Pancreas (tissue), 10 donors: Measurements from ENCODE around the gene CNGA3. TPM values are rescaled to one million over a fixed set of nuclear protein-coding genes. Genes with fewer than 3 reads are reported as not detected.

ENCODE experiments used
- ATAC-seq, 4 donors: fragments of 200-7000 bp; cut with Tn5 transposase; one replicate each; pipeline versions ENCODE4 v1.8.0 to v1.9.1; 2020; ENCODE audit warnings: mild to moderate bottlenecking in 4 of 4, moderate library complexity in 4 of 4
- DNase-seq, 6 donors: peaks; one replicate each; pipeline ENCODE4 v3.0.0-alpha.2; 2020
- FAIRE-seq: peaks from 2 replicates; lab custom pipeline; 2012; peaks lifted over from hg19 to GRCh38; lab: Jason Lieb, UNC
- H3K27ac ChIP-seq, 4 donors: fragments of 200-600 bp; sonication (generic); 1 replicate in 3 of 4; 2 replicates in 1 of 4; pipeline versions ENCODE4 v1.5.0 to v1.8.0; 2020
- H3K27me3 ChIP-seq, 4 donors: fragments of 200-600 bp; one replicate each; pipeline ENCODE4 v1.8.0; 2021
- H3K36me3 ChIP-seq, 3 donors: fragments of 200-600 bp; sonication (generic) in 1 of 3; one replicate each; pipeline versions ENCODE4 v1.5.0 to v1.8.0; 2020 to 2021
- H3K4me1 ChIP-seq, 3 donors: fragments of 200-600 bp; one replicate each; pipeline ENCODE4 v1.8.0; 2021
- H3K4me3 ChIP-seq, 4 donors: fragments of 200-600 bp; sonication (generic) in 2 of 4; one replicate each; pipeline versions ENCODE4 v1.5.0 to v1.8.0; 2020 to 2021
- H3K9me3 ChIP-seq, 4 donors: fragments of 200-600 bp; one replicate each; pipeline ENCODE4 v1.8.0; 2021
- WGBS, 2 donors: extraction: QIAGEN DNeasy Blood & Tissue Kit; methylation state at CpG; one replicate each; pipeline ENCODE4 v1.1.7; 2013; 5-methylcytosine and 5-hydroxymethylcytosine counted together
- intact Hi-C, 3 donors: fragments of 100-400 bp; cut with DNase I; formaldehyde crosslinking; loops; one replicate each; pipeline versions ENCODE4 v1.11.1 to v1.14.2; 2022
- polyA plus RNA-seq, 2 donors: library from polyadenylated mRNA; stranded (reverse); fragments of 200-250 nt; gene quantifications; one replicate each; pipeline ENCODE4 v1.2.3, GENCODE V29; 2013
- total RNA-seq, 6 donors: library from RNA; stranded (reverse); fragmentation: NEBNext Ultra II Directional in 4 of 6; extraction: Animal tissue kit (Norgen Biotek cat#: 25700) in 4 of 6; gene quantifications; one replicate each; pipeline versions ENCODE4 v1.2.1 to v1.2.4, GENCODE V29; 2021 to 2023
- TF ChIP-seq, protein P1 (sequence below), 4 donors: fragments of 200-600 bp; sonication (generic) in 3 of 4; IDR thresholded peaks; one replicate each; pipeline versions ENCODE4 v1.5.0 to v1.8.0; 2021; ENCODE audit warnings: antibody characterized with exemption in 4 of 4
- donor health status: healthy with polysubstance abuse.
- donor health status: DM: no; HTN: no; CAD: no; lungs with moderate emphysema.
- donor health status: DM: no; HTN: no; CAD: no.
- donor health status: control.
- donor health status: control.
- donor health status: Bipolar disorder and iron deficiency.
- donor health status: DM: yes; HTN: yes; CAD: no.
- donor health status: DM: no; HTN: no; CAD: no.
- donor health status: DM: no; HTN: no; CAD: no.
- donor health status: DM: yes; HTN: yes; CAD: no.

Gene CNGA3
- total and polyA plus RNA-seq, 8 donors, result 0.09 to 1.5 (median 0.28) TPM

DNA sequence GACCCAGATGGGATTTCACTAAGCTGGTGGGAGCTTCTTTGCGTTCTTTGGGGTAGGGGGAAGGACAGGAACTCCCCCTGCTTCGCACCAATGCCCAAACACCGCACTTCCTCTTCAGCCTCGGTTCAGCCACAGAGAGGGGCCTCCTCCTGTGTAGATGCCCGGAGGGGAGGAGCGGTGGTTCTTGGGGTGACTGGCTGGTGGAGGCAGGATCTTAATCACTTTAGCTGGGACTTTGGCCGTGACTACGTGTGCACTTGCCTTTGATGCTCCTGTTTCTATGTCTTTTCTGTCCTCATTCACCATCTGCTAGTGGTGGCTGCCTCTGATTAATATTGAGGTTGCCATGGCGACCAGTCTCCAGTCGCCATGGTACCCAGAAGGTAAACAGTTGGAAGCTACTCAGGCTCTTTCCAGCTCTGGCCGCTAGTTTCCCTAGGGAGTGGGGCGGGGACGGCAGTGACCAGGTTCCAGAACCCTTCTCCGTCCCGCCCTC, 1.9 kb downstream of the CNGA3 start:
- 6 to 9% methylated on average over 15 of the region's 15 CpGs for WGBS, 2 donors
- Histone ChIP-seq H3K4me3 (no peak overlapping the region), H3K36me3 (no peaks in the 10 kb centered on the region), H3K27me3 (peaks cover 0 to 20% (median 2%) of the 10 kb centered on the region in 4 donors), H3K4me1 (no peaks in the 10 kb centered on the region), H3K9me3 (no peaks in the 10 kb centered on the region), H3K27ac (no peak overlapping the region)
- intact Hi-C loops, result no loop called here
- TF ChIP-seq, protein P1, sequence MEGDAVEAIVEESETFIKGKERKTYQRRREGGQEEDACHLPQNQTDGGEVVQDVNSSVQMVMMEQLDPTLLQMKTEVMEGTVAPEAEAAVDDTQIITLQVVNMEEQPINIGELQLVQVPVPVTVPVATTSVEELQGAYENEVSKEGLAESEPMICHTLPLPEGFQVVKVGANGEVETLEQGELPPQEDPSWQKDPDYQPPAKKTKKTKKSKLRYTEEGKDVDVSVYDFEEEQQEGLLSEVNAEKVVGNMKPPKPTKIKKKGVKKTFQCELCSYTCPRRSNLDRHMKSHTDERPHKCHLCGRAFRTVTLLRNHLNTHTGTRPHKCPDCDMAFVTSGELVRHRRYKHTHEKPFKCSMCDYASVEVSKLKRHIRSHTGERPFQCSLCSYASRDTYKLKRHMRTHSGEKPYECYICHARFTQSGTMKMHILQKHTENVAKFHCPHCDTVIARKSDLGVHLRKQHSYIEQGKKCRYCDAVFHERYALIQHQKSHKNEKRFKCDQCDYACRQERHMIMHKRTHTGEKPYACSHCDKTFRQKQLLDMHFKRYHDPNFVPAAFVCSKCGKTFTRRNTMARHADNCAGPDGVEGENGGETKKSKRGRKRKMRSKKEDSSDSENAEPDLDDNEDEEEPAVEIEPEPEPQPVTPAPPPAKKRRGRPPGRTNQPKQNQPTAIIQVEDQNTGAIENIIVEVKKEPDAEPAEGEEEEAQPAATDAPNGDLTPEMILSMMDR (IDR thresholded peaks at IDR 0.05), result no peak
- peak in 1 of 6 donors; percentile 17 for DNase-seq
- peak in 3 of 4 donors; percentile 41 to 80 (median 77) for ATAC-seq
- no peak for FAIRE-seq

DNA sequence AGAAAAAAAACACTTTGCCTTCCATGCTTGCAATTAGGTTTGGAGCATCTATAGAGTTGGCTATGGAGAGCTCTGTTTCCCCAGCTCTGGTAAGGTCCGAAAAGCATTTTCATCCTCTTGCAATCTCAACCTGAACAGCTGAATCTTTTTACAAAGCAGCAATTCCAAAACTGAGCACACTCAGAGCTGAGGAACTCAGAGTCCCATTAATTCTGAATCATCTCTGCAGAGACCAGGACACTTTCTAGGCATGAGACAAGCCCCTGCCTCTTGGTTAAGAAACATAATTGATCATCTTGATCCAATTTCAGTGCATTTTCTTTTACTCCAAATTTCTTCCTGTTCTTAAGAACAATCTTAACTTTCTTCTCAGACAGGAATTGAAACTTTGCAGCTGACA, 4.2 kb downstream of the CNGA3 start:
- FAIRE-seq (no peak), ATAC-seq (no peak), DNase-seq (no peak)
- H3K4me3 ChIP-seq, result no peak overlapping the region
- intact Hi-C loops, result no loop called here
- H3K36me3 ChIP-seq, result no peaks in the 10 kb centered on the region
- H3K27me3 ChIP-seq, result peaks cover 0 to 20% (median 2%) of the 10 kb centered on the region in 4 donors
- 70 to 91% methylated on average over 1 of the region's 1 CpG for WGBS, 2 donors
- H3K9me3 ChIP-seq, result no peaks in the 10 kb centered on the region
- TF ChIP-seq, protein P1 (IDR thresholded peaks at IDR 0.05), result no peak
- no peak overlapping the region for H3K27ac ChIP-seq
- no peaks in the 10 kb centered on the region for H3K4me1 ChIP-seq

DNA sequence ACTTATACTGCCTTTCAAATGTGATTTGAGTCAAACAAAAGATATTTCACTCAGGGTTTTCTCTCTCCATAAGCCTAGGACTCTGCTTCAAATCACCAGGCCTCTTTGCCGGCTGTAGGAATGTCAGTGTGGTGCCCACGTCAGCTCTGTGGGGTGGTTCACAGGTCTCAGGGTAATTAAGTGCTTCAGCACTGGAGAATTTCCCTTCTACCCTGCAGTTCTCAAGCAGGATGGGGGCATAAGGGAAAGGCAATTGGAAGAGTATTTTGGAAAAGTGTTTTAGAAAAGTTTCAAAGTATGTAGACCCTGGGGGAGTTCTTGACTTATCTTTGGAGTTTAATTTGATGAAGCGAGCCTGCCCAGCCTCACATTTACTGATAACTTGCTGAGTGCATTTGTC, 9.6 kb downstream of the CNGA3 start:
- Histone ChIP-seq H3K27ac (no peak overlapping the region), H3K9me3 (no peaks in the 10 kb centered on the region), H3K36me3 (no peaks in the 10 kb centered on the region), H3K4me1 (no peaks in the 10 kb centered on the region), H3K27me3 (no peaks in the 10 kb centered on the region), H3K4me3 (no peak overlapping the region)
- DNase-seq (no peak), FAIRE-seq (no peak), ATAC-seq (no peak)
- intact Hi-C loops, result no loop called here
- WGBS, 2 donors, result 60 to 61% methylated on average over 3 of the region's 3 CpGs
- TF ChIP-seq, protein P1 (IDR thresholded peaks at IDR 0.05), result no peak

DNA sequence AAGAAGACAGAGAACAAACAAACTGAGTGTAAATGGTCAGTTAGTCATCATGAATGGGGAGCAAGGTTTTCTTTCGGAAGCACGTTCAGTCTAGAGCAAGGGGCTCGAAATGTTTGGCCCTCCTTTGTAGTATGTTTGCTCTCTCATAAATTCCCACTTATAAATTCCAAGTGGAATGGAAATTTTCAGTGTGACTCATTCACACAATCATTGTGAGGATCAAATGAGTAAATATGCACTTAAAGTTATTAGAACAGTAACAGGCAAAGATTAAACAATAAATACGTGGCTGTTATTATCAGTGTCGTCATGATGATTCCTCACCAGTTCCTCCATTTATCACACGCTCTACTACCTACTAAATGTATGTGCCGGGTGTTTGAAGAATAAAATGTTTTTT, 10.5 kb downstream of the CNGA3 start:
- H3K27me3 ChIP-seq, result no peaks in the 10 kb centered on the region
- TF ChIP-seq, protein P1 (IDR thresholded peaks at IDR 0.05), result no peak
- DNase-seq, result no peak
- H3K4me3 ChIP-seq, result no peak overlapping the region
- peak in 1 of 4 donors; percentile 47 for ATAC-seq
- no peaks in the 10 kb centered on the region for H3K4me1 ChIP-seq
- intact Hi-C loops, result no loop called here
- H3K27ac ChIP-seq, result no peak overlapping the region
- 58% methylated on average over 7 of the region's 7 CpGs for WGBS, 2 donors
- no peaks in the 10 kb centered on the region for H3K36me3 ChIP-seq
- no peaks in the 10 kb centered on the region for H3K9me3 ChIP-seq
- no peak for FAIRE-seq

DNA sequence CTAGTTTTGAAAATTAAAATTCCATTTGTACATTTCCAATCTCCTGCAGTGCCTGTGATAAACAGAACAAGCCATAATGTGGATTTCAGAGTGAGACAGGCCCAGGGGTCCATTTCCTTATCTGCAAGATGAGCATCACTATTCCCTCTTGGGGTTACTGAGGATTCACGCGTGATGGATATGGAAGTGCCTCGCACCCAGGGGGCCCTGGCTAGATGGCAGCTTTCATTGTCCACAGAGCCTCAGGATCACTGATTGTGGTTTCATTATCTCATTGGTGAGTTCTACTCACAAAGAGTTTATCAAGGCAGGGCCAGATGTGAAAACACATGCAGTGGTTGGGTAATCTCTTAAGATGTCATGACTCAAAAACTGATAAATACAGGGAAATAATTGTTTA, 11.6 kb downstream of the CNGA3 start:
- no peaks in the 10 kb centered on the region for H3K4me1 ChIP-seq
- TF ChIP-seq, protein P1 (IDR thresholded peaks at IDR 0.05), result no peak
- no peaks in the 10 kb centered on the region for H3K27me3 ChIP-seq
- 55 to 66% methylated on average over 3 of the region's 3 CpGs for WGBS, 2 donors
- no peak for DNase-seq
- no peaks in the 10 kb centered on the region for H3K36me3 ChIP-seq
- FAIRE-seq, result no peak
- no peak for ATAC-seq
- H3K27ac ChIP-seq, result no peak overlapping the region
- no peaks in the 10 kb centered on the region for H3K9me3 ChIP-seq
- no peak overlapping the region for H3K4me3 ChIP-seq
- intact Hi-C loops, result no loop called here
